Neural crest cell (in vitro differentiated cells): Measurements from ENCODE around the gene DOHH. TPM values are rescaled to one million over a fixed set of nuclear protein-coding genes. Genes with fewer than 3 reads are reported as not detected.
"Not testable (repeated sequence)": the region's sequence is repeated elsewhere in the genome, so short reads cannot be mapped to it uniquely, and the experiment has no call there.

ENCODE experiments used
- DNase-seq: peaks from one replicate; pipeline ENCODE4 v3.0.0; 2021; ENCODE audit warnings: low read depth, mixed read lengths, low spot score
- H3K27ac Mint-ChIP-seq: one replicate; pipeline ENCODE4 v1.8.0; 2021; ENCODE audit warnings: mild to moderate bottlenecking, mixed read lengths; ENCODE audit not compliant: unreplicated experiment
- H3K27me3 Mint-ChIP-seq: 2 replicates; pipeline ENCODE4 v1.8.0; 2021; ENCODE audit warnings: low read depth, mild to moderate bottlenecking, mixed read lengths
- H3K36me3 Mint-ChIP-seq: 2 replicates; pipeline ENCODE4 v1.8.0; 2021; ENCODE audit warnings: low read depth, mild to moderate bottlenecking, mixed read lengths
- H3K4me1 Mint-ChIP-seq: 2 replicates; pipeline ENCODE4 v1.8.0; 2021; ENCODE audit warnings: mixed read lengths
- H3K4me3 Mint-ChIP-seq: one replicate; pipeline ENCODE4 v1.8.0; 2021; ENCODE audit warnings: mild to moderate bottlenecking, mixed read lengths
- H3K9me3 Mint-ChIP-seq: 2 replicates; pipeline ENCODE4 v1.8.0; 2021; ENCODE audit warnings: mixed read lengths
- CTCF ChIP-seq: fragments of 200-600 bp; sonication (generic); conservative IDR thresholded peaks from 2 replicates; pipeline ENCODE4 v1.5.0; 2021; ENCODE audit warnings: antibody characterized with exemption, mild to moderate bottlenecking
- total RNA-seq: library from RNA; stranded (reverse); gene quantifications from 2 replicates; pipeline ENCODE4 v1.2.1, GENCODE V29; 2021

Gene DOHH
- total RNA-seq, 1 donor from 2014 or later: 12.8 TPM

- H3K4me3 Mint-ChIP-seq: no peak overlapping the region
- no peaks in the 10 kb centered on the region for H3K27me3 Mint-ChIP-seq
- peaks cover 23% of the 10 kb centered on the region for H3K4me1 Mint-ChIP-seq
- no peak for DNase-seq
- H3K27ac Mint-ChIP-seq: no peak overlapping the region
- H3K9me3 Mint-ChIP-seq: no peaks in the 10 kb centered on the region
- peaks cover 2% of the 10 kb centered on the region for H3K36me3 Mint-ChIP-seq
- no peak for TF ChIP-seq CTCF
Measured at GRCh38 chr19:3511506-3512251, 11.2 kb upstream of the DOHH start.

- no peak for DNase-seq
- peaks cover 2% of the 10 kb centered on the region for H3K36me3 Mint-ChIP-seq
- H3K27ac Mint-ChIP-seq: no peak overlapping the region
- H3K9me3 Mint-ChIP-seq: no peaks in the 10 kb centered on the region
- TF ChIP-seq CTCF: no peak
- no peak overlapping the region for H3K4me3 Mint-ChIP-seq
- H3K4me1 Mint-ChIP-seq: peaks cover 26% of the 10 kb centered on the region
- no peaks in the 10 kb centered on the region for H3K27me3 Mint-ChIP-seq
Measured at GRCh38 chr19:3510727-3511126, 10.3 kb upstream of the DOHH start.

GRCh38 chr19:3509566-3509989 lies 9.1 kb upstream of the DOHH start:
- no peak for DNase-seq
- H3K27me3 Mint-ChIP-seq: no peaks in the 10 kb centered on the region
- peak overlapping the region; percentile 50 for H3K27ac Mint-ChIP-seq
- H3K4me3 Mint-ChIP-seq: peak overlapping the region; percentile 88
- H3K9me3 Mint-ChIP-seq: no peaks in the 10 kb centered on the region
- peaks cover 34% of the 10 kb centered on the region for H3K4me1 Mint-ChIP-seq
- peaks cover 2% of the 10 kb centered on the region for H3K36me3 Mint-ChIP-seq
- no peak for TF ChIP-seq CTCF

GRCh38 chr19:3508771-3509535 lies 8.5 kb upstream of the DOHH start:
- no peak for DNase-seq
- no peaks in the 10 kb centered on the region for H3K27me3 Mint-ChIP-seq
- no peak overlapping the region for H3K27ac Mint-ChIP-seq
- H3K4me1 Mint-ChIP-seq: peaks cover 35% of the 10 kb centered on the region
- peak overlapping the region; percentile 91 for H3K4me3 Mint-ChIP-seq
- no peak for TF ChIP-seq CTCF
- no peaks in the 10 kb centered on the region for H3K9me3 Mint-ChIP-seq
- H3K36me3 Mint-ChIP-seq: peaks cover 2% of the 10 kb centered on the region

- peaks cover 35% of the 10 kb centered on the region for H3K4me1 Mint-ChIP-seq
- not testable (repeated sequence) for H3K9me3 Mint-ChIP-seq, DNase-seq, H3K36me3 Mint-ChIP-seq, H3K27ac Mint-ChIP-seq, H3K27me3 Mint-ChIP-seq
- H3K4me3 Mint-ChIP-seq: peak overlapping the region; percentile 91
Measured at GRCh38 chr19:3508121-3508661, 7.7 kb upstream of the DOHH start.
